Activated CD8-positive, alpha-beta memory T cell treated with anti-CD3 and anti-CD28 coated beads, Interleukin-2, amount 50 U/mL, for 4 hours (primary cell): ENCODE results near the gene CRADD.
"Not testable (repeated sequence)": the region's sequence is repeated elsewhere in the genome, so short reads cannot be mapped to it uniquely, and the experiment has no call there.

Experiments
- DNase-seq: peaks from one replicate; pipeline ENCODE4 v3.0.0-alpha.2; 2020

Gene CRADD

DNA sequence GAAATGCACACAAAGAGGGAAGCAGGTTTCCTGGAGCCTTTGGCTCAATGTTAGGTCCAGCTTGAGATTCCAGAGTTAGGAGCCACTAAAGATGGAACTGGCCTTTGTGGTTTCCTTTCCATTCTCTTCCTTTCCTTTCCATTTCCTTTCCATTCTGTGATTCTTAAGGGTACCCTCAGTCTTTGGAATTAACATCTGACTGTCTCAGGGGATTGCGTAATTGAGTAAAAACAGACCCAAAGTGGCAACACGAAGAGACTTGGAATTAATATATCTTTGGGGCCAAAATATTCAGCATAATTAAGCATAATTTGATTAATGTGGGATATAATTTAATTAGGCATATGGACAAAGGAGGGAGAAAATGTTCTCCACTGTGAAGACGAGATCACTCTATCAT is 205.6 kb downstream of the CRADD start:
- DNase-seq = no peak

DNA sequence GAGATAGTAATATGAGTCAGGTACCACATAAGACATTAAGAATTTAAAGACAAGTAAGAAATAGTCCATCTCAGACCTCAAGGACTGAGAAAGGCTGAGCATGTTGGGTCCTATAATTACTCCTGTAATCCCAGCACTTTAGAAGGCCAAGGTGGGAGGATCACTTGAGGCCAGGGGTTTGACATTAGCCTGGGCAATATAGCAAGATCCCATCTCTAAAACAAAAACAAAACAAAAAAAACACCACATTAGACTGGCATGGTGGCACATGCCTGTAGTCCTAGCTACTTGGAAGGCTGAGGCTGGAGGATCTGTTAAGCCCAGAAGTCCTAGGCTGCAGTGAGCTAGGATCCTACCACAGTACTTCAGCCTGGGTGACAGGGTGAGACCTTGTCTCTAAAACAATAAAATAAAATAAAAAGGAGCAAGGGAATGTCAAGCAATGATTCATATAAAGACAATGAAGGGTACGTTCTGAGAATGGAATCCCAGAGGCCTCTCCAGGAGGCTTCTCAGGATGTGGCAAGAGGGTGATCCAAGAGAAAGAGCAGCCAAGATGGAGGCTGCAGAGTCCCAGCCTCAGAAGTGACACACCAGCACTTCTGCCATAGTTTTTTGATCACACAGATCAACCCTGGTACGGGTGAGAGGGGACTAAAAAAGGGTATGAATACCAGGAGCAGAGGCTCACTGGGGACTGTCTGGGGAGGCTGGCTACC is 206.4 kb downstream of the CRADD start:
- DNase-seq = no peak

GRCh38 chr12:93884794-93885460 is 207.8 kb downstream of the CRADD start:
- no peak for DNase-seq

GRCh38 chr12:93885973-93886532 is 208.9 kb downstream of the CRADD start:
- DNase-seq = not testable (repeated sequence)

DNA sequence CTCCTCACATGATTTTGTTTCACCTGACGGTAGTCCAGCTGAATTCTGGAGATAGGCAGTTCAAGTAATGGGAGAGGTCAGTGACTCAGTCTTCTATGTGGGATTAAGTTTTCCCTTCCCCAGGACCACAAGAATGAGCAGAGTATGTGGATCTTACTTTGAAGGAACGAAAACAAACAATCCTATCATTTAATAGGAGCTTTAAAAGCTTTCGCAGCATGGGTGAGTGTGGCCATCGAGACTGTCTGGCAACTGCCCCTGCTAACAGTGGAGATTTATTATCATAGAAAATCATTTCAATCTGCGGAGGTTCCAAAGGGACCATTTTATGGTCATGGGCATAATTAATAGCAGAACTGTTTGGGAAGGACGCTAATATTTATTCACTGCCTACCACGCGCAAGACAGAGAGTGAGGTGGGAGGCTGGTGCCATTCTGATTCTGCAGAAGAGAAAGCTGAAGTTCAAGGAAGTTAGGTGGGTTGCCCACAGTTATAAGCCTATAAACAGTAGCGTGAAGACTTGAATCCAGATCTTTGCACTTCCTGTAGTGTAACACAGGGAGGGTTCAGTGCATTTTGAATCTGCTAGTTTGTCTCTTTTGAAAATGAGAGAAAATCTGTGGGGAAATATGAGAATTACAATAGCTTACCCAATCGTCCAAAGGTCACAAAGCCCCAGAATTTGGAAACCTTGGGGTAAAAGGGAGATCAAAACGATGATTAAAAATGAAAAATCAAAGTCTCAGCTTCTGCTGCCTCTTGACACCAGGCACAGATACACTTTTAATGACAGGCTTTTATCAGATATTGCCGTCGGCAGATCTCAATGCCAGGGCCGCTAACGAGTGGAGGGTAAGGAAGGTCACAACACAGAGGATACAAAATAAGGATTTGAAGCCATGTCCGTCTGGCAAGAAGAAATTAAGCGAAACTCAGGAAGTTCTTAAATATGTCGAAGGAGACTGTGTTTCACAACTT is 209.6 kb downstream of the CRADD start:
- no peak for DNase-seq

DNA sequence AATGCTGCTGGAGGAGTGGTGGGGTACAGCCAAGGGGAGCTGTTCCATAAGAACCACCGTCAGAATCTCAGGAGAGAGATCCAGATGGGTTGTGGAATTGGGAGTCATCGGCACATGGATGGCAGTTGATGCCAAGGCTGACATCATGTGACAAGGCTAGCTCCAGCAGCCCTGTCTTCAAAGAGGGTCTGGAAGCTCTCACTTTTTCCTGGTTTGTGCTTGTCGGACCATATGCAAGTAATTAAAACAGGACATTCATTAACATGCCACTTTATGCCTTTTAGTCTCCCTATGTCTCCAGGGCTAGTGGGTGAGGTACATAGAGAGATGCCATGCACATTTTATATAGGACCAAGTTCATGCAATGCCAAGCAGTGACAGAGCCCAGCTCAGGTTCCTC is 211.8 kb downstream of the CRADD start:
- no peak for DNase-seq

GRCh38 chr12:93889516-93890212 is 212.5 kb downstream of the CRADD start:
- DNase-seq = no peak

DNA sequence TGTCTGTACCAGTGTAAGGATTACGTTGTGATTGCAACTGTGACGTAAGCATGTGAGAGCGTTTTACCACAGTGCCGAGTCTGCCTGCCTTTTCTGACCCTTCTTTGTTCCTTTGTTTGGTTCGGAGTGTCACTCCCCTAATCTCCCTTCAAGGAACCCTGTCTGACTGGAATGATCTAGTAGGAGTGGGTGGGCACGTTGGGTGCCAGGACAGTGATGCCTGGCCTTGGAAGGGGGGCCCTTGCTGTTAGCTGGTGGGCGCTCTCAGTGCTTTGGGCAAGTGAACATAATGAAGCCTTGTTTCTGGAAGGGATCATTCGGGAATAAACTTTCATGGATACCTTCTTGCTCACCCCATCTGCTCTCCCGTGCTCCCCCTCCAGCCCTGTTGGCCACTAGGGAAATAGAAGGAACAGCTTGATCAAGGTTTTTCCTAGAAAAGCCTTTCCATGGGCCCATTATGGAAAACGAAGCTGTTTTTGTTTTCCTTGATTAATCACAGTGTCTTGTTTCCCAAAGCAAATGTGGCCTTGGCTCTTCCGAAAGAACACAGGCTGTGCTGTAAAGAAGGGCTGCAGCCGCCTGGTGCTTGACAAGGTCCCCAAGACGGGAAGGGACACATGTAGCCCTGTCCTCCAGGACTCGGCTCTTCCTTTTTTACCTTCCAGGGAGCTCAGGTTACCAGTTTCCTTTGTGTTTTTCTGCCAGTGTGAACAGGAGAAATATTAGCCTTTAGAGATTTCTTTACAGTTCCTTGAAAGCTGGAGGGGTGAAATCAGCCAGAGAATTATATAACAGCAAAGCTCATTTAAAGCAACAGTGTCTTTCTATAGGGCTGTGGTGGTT is 215.5 kb downstream of the CRADD start:
- no peak for DNase-seq

GRCh38 chr12:93894391-93895088 is 217.4 kb downstream of the CRADD start:
- no peak for DNase-seq

- no peak for DNase-seq
Measured at GRCh38 chr12:93895089-93895445, 217.9 kb downstream of the CRADD start.

DNA sequence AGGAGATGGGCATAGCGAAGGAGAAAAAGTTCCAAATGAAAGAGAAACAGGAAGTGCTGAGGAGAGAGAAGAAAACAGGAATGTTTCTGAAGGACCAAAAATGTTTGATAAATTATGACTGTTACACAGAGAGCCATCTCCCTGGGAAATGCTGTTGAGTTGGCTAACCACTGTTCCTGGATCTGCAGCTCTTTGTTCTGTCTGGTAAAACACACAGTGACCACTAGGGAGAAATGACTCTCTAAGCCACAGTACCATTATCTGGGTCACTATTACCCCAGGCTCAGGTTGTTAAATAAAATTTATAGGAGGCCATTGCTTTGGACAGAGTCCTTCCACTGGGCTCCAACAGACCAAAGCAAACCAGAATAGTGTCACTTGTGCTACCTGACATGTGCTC is 219.3 kb downstream of the CRADD start:
- DNase-seq = no peak

GRCh38 chr12:93896952-93897351 is 219.8 kb downstream of the CRADD start:
- no peak for DNase-seq

DNA sequence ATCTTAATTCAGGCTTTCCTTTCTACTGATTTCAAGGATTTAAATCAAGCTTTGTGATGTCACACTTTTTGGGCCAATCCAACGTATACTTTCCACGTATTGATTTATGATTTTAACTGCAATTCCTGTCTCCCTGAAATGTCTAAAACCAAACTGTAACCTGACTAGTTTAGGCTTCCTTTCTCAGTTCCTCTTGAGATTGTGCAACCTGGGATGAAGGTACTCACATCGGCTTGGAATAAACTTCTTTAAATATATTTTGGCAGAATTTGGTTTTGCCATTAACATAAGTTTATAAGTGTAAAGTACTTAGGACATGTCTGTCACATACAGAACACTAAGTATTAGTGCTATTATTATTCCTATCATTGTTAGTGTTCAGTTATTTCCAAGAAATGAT is 224.6 kb downstream of the CRADD start:
- DNase-seq = no peak

GRCh38 chr12:93902192-93902591 is 225.0 kb downstream of the CRADD start:
- no peak for DNase-seq

DNA sequence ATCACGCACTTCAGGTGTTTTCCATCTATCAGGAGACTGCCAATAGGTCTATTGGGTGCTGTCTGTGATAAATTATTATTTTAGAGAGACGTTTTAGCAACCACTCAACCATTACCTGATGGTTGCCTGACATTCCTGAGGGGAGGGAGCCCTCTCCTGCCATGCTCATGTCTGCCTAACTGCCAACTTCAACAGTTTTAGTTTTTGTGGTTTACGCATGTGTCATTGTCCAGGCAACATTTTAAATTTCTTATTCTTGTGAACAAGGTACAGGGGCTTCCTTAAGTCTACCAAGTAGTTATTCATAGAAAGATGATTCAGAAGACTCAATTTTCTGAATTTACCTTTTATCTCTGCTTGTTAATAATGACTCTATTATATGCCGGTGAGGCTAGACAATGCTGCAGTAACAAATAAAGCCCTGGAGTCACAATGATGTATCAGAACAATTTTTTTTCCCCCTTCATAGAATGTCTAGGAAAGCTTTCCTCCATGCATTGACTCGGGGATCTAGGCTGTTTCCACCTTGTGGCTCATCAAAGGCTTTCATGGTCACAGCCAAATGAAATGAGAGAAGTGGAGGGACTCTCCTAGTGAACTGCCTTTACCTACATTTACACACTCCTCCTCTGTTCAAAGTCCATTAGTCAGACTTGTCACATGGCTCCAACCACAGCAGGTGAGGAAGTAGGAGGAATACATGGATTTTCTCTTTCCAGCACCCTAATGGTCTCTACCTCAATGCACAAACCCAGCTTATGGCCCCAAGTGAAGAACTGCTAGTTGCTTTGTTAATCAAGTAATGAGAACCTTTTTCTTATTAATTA is 225.8 kb downstream of the CRADD start:
- no peak for DNase-seq

- no peak for DNase-seq
Measured at GRCh38 chr12:93904124-93904523, 226.9 kb downstream of the CRADD start.

GRCh38 chr12:93908264-93908663 is 231.1 kb downstream of the CRADD start:
- DNase-seq = no peak

GRCh38 chr12:93908846-93909567 is 231.8 kb downstream of the CRADD start:
- no peak for DNase-seq

DNA sequence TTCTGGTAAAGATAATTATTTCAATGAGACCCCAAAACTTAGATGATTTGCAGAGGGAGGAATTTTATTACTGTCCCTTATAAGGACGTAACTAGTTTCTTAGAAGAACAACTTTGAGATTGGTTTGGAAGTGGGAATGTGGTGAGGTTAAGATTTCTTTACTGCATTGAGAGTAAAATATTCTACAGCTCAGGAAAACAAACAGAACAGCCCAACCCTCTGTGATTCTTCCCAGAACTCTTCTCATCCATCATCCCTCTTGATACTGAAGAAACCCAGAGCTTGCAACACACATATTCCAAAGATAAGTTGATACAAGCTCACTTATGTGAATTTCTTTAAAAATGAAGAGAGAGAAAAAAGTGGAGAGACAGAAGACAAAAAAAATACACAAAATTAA is 234.2 kb downstream of the CRADD start:
- DNase-seq = no peak
